Gastroesophageal sphincter (tissue), 3 donors: ENCODE results near the gene KLF13.

Experiments
- CTCF ChIP-seq, 4 experiments: fragments of 200-600 bp in 2 of 4; fragments of 450-650 bp in 2 of 4; sonication (generic) in 1 of 4; IDR thresholded peaks; one replicate each; pipeline ENCODE4 v1.5.1; 2017 to 2019; ENCODE audit warnings: antibody characterized with exemption in 4 of 4, mild to moderate bottlenecking in 2 of 4, moderate library complexity in 2 of 4
- EP300 ChIP-seq: sonication (generic); formaldehyde crosslinking; IDR thresholded peaks from one replicate; pipeline ENCODE4 v1.6.1; 2017; ENCODE audit warnings: antibody characterized with exemption, mild to moderate bottlenecking
- POLR2A ChIP-seq, 2 donors: fragments of 450-650 bp; IDR thresholded peaks; one replicate each; pipeline ENCODE4 v1.6.1; 2017; ENCODE audit warnings: antibody characterized with exemption in 2 of 2, mild to moderate bottlenecking in 2 of 2, moderate library complexity in 1 of 2
- POLR2AphosphoS5 ChIP-seq: sonication (generic); formaldehyde crosslinking; IDR thresholded peaks from one replicate; pipeline ENCODE4 v1.6.1; 2017; ENCODE audit warnings: antibody characterized with exemption

- TF ChIP-seq EP300 (no peak), CTCF (IDR thresholded peaks at IDR 0.05) (no peak), POLR2A (IDR thresholded peaks at IDR 0.05) (no peak), POLR2AphosphoS5 (no peak)
Measured at GRCh38 chr15:31322504-31322903, 4.1 kb upstream of the KLF13 start.
